Stimulated activated CD4-positive, alpha-beta T cell treated with anti-CD3 and anti-CD28 coated beads, Interleukin-1b, Interleukin-23, amount 100 ng/mL, for 4 hours (primary cell): ENCODE results near the gene NOTCH1.

ENCODE experiments used
- DNase-seq, 2 donors: peaks; one replicate each; pipeline ENCODE4 v3.0.0-alpha.2; 2020; ENCODE audit warnings: low read depth in 2 of 2

The NOTCH1 gene

GRCh38 chr9:136465500-136466154, 80.2 kb downstream of the NOTCH1 start:
- DNase-seq, result no peak

DNA sequence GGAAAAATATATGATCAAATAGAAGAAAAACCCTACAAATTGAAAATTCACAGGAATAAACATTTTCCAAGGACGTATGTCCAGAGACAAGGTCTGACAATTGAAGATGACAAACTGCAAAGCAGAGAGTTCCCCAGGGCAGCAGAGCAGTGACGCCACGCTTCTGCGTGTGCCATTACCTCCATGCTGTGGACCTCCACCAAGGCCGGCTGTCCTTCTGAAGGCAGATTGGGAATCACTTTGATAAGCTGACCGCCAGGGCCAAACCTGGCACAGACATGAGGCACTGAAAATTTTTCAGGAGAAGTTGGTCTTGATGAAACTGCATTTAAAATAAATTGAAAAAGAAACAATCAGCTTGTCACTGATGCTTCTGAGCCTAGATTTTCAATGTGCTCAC, 81.6 kb downstream of the NOTCH1 start:
- no peak for DNase-seq

DNA sequence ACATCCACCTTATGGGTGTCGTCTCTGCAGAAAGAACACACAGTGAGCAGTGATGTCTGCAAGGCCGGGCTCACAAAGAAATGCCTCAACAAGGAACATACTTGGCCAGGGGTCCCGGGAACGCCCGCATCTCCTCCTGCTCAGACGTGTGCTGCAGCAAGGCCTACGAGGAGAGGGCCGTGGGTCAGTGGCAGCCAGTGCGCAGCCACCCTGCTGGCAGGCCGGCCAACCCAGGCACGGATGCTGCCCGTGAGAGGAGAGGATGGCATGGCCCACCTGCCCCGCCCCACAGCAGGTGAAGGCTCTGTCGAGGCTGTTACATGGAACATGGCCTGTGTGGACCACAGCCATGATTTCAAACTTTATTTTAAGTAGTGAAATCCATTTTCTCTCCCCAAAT, 82.3 kb downstream of the NOTCH1 start:
- no peak for DNase-seq

DNA sequence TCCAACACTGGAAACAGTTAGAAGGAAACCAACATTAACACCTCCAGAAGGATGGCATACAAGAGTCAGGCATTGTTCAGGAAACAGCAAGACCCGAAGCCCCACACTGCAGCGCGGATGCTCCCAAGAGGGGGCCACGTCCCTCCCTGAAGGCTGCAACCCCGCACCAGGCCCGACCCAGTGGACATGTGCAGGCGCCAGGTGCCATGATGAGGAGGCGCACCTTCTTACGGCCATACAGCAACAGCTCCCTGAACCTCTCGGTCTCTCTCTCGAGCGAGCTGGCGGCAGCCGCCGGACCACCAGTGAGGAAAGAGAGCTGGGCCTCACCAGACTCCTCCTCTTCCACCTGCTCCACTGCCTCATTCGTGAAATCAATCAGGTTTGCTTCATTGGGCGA, 83.2 kb downstream of the NOTCH1 start:
- DNase-seq, result no peak

DNA sequence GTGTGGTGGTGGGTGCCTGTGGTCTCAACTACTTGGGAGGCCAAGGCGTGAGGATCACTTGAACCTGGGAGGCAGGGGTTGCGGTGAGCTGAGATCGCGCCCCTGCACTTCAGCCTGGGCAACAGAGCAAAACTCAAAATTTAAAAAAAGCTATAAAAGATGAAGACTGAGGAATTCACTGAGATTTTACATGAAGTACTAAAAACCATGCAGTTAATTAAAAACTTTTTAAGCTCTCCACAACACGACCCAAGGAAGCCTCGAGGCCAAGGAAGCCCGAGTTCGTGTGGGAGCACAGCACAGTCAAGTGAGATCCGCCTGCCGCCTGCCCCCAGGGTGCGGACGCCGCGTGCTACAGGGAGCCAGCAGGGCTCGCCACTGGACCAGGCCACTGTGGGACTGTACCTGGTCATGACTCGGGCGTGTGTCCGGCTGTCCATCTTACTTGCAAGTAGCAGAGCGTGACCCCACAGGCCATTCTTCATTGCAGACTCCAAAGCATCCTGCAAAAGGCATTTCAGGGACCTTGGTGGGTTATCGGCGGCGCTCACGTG, 85.0 kb downstream of the NOTCH1 start:
- DNase-seq, result no peak

DNA sequence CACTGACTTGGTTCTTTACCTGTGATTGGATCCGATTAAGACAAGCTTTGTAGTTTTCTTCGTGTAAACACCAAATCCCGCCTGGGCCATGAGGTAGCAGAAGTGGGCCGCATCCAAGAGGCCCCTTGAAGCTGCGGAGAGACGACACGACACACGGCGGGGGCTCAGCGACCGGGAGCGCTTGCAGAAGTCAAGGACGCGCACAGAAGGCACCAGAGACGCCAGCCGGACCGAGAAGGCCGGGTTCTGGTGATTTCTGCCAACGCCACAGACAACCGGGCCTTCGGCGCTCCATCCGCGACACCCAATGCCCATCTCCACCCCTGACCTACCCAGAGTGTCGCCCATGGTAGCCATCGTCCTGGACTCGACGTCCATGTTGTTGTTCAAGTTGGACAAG, 86.4 kb downstream of the NOTCH1 start:
- no peak for DNase-seq

- DNase-seq, result no peak
These were observed 88.5 kb downstream of the NOTCH1 start for GRCh38 chr9:136457326-136457725.

GRCh38 chr9:136456258-136456657, 89.6 kb downstream of the NOTCH1 start:
- DNase-seq, result no peak

DNA sequence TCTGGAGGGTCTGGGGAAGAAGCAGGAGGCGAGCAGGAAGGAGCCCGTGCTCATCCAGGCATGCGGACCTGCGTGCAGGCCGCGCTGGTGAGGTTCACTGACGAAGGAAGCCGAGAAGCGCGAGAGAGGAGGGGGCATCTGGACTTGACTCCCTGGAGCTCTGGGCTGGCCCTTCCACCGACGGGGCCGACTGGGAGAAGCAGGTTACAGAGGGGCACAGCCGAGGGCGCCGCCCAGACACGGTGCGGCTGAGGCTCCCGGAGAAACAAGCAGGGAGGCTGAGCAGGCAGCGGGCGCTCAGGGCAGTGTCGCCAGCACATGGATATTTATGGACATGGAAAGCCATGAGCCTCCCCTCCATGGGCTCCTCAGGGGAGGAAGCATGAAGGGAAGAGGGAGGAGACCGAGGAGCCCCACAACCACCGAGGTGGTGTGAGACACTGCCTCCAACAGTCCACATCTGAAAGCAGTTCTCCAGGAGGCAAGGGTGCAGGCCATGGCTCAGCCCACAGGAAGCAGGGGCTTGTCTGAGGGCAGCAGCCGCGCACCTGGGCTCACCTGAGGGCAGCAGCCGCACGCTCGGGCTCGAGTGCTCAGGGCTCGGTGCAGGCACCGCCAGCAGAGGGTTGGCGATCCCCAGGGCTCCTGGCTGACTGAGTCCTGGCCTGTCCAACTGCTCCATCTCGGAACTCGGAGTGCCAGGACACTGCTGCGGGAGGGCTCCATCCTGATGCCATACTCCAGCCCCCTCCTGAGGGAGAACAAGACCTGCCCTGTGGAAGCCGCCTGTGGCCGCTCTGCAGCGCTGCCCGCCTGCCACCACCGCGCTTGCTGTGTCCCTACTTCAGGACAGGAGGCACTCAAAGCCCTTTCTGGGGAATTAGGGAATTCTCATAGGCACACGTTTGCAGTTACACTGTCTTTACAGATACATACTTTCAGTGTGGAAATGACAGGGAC, 90.5 kb downstream of the NOTCH1 start:
- DNase-seq, result no peak

DNA sequence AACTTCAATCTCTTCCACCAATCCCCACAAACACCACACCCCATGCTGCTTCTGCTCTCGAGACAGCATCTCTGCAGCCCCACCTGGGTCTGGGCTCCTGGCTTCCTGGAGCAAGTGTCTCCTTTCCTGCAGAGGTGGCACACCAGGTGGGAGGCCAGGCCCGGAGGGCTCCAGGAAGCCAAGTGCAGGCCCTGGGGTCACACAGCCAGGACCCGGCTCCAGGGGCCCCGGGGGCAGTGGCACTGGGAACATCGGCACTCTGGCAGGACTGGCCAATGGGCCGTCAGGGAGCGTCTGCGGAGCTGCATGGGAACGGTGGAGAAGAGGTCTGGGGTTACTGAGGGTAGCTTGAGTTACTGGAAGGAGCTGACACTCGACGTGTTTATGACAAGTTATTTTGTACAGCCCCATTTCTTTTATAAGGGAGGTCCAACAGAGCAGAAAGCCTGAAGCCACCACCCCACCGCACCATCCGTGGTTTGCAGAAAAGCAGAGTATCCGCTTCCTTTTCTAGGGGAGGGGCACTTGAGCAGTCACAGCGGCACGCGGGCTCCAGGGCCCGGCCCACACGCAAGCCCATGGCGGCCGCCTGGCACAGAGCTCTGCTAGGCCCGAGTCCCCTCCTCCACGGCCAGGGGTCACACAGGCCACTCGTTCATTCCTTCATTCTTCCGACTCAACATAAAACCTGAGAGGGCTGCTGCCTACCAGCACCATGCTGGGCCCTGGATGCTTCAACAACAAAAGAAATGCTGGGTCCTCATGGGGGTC, 91.6 kb downstream of the NOTCH1 start:
- no peak for DNase-seq

GRCh38 chr9:136453326-136453725, 92.5 kb downstream of the NOTCH1 start:
- DNase-seq, result no peak

DNA sequence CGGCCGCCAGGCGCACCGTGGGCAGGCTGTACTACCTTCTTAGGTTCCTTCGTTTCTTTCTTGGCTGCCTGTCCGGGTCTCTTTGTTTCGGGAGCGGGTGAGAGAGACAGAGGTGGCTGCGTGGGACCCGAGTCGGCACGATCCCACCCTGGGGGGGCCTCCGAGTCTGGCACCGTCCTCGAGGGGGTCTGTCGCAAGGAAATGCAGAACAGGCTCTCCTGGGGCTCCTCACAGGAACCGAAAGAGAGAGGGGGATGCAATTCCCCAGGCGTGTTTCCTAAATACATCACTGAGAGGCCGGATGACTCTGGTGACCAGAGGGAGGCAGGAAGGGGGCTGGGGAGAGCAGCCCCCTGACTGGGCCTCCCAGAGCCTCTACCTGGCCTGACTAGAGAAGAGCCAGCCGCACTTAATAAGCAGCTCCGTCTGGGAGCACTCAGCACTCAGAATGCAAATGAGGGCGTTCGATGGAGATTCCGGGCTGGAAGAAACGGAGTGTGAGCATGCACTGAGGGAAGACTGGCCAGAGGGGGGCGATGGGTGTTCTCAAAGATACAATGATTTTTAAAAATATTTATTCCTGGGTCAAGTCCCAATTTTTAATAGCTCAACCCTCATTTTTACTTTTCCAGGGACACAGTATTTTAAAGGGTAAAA, 94.5 kb downstream of the NOTCH1 start:
- no peak for DNase-seq

- DNase-seq, result no peak
These were observed 97.2 kb downstream of the NOTCH1 start for GRCh38 chr9:136448655-136449054.

DNA sequence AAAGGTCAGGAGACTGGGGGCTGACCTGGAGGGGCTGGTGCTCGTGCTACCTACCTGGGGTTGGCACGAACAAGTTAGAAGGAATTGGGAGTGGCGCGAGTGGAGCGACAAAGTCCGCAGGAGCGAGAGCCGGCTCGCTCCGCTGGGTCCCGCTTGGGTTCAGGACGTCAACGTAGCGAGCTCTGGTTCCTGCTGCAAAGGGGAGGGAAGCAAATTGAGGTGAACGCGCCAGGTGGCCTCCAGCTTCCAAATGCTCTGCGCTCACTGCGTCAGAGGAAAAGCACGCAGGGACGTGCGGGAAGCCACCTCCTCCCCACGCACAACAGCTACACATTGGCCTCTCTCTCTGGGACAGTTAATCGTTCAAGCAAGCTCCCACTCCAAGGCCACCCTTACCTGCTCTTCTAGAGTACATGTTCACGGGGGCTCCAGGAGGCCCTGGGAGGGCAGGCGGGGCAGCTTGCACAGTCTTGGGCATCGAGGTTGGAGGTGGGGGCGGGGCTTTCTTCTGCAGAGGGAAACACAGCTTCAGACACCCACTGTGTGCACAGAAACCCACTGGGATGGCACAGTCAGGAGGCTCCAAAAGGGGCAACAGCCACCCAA, 98.6 kb downstream of the NOTCH1 start:
- no peak for DNase-seq

DNA sequence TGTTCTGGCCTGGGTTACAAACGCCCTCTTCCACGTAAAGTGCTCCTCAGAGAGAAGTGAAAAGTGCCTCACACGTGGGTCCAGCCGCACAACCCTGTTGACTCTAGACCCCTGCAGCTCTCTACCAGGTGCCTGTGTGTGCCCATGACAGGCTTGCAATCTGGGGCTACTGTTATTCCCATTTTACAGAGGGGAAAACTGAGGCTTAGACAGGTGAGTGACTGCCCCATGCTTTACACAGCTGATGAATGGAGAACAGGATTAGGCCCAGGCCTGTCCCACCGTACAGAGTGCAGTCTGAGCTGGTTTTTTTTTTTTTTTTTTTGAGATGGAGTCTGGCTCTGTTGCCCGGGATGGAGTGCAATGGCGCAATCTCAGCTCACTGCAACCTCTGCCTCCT, 100.0 kb downstream of the NOTCH1 start:
- no peak for DNase-seq
